NB4 (cell line): ENCODE data around the gene UGGT1.

ENCODE experiments used
- POLR2A ChIP-seq: IDR thresholded peaks from 2 replicates; pipeline ENCODE4 v1.6.1; 2011; ENCODE audit warnings: mild to moderate bottlenecking; ENCODE audit not compliant: insufficient read length; ENCODE audit errors: extremely low read depth
- TF ChIP-seq, protein P1 (sequence below): IDR thresholded peaks from 2 replicates; pipeline ENCODE4 v1.6.1; 2011; ENCODE audit warnings: low read depth, low read length
- TF ChIP-seq, protein P2 (sequence below): IDR thresholded peaks from one replicate; pipeline ENCODE4 v1.5.1; 2012; ENCODE audit warnings: low read depth, low read length

DNA sequence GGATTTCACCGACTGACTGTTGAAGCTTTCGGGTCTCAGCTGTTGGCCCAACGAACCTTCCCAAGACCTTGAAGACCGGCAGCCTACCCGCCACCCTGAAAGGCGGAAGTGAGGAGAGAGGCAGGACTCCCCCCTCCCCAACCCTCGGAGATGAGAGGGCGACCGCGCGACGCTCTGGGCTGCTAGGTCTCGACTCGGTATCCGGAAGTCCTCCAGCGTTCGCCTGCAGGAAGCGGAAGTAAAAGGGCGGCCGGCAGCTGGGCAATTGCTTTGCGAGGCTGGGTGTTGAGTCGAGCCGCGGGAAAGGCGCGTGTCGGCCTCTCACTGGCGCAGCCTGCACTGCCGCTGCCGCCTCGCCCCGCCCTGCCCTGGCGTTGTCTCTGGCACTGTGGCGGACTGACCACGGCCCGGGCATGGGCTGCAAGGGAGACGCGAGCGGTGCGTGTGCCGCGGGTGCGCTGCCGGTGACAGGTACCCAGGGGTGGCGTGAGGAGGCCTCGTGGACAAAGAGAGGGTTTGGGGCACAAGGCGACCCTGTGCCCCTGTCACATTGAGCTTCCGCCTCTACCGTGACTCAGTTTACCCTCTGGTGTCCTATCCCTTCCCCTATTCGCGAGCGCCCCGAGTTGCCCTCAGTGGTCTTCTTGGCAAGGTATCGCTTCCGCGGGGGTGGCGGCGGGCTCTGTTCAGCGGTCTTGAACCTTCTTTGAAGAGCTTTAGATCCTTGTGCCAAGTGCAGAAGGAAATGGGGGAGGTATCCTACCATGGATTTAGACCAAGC is at the start of gene UGGT1:
- TF ChIP-seq, protein P1, sequence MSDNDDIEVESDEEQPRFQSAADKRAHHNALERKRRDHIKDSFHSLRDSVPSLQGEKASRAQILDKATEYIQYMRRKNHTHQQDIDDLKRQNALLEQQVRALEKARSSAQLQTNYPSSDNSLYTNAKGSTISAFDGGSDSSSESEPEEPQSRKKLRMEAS: peak; percentile 73; the same call in 1 of the 2 replicates
- TF ChIP-seq, protein P2, sequence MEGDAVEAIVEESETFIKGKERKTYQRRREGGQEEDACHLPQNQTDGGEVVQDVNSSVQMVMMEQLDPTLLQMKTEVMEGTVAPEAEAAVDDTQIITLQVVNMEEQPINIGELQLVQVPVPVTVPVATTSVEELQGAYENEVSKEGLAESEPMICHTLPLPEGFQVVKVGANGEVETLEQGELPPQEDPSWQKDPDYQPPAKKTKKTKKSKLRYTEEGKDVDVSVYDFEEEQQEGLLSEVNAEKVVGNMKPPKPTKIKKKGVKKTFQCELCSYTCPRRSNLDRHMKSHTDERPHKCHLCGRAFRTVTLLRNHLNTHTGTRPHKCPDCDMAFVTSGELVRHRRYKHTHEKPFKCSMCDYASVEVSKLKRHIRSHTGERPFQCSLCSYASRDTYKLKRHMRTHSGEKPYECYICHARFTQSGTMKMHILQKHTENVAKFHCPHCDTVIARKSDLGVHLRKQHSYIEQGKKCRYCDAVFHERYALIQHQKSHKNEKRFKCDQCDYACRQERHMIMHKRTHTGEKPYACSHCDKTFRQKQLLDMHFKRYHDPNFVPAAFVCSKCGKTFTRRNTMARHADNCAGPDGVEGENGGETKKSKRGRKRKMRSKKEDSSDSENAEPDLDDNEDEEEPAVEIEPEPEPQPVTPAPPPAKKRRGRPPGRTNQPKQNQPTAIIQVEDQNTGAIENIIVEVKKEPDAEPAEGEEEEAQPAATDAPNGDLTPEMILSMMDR: no peak
- peak; percentile 83 for TF ChIP-seq POLR2A
